GM21423 (cell line): Measurements from ENCODE around the gene TSHB.

Experiments
- ATAC-seq: cut with Tn5 transposase; IDR thresholded peaks from one replicate; pipeline ENCODE4 v1.9.1; 2021; ENCODE audit warnings: mild to moderate bottlenecking, moderate library complexity; ENCODE audit not compliant: unreplicated experiment

Gene TSHB

DNA sequence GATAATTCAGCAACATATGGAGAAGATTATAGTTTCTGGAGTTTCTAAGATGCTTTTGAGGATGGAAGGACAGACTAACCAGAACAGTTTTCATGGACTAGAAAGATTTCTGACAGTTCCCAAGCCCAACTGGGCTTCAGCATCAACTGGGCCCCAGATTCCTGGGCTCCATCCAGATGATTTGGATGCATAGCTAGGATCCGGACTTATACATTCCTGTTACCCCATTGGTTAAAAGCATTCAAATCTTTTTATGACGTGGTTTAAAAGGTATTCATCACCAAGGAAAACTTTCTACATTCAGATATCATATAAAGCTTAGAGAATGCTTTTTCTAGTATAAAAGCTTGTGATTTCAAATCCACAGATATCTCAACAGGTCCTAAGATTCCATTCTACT lies 29.7 kb downstream of the TSHB start:
- ATAC-seq, result no peak

GRCh38 chr1:115060501-115060900 lies 30.9 kb downstream of the TSHB start:
- ATAC-seq, result no peak

- ATAC-seq, result peak; percentile 90
Measured at GRCh38 chr1:115062542-115063004, 32.9 kb downstream of the TSHB start.

- ATAC-seq, result no peak
Measured at GRCh38 chr1:115063228-115063901, 33.7 kb downstream of the TSHB start.

DNA sequence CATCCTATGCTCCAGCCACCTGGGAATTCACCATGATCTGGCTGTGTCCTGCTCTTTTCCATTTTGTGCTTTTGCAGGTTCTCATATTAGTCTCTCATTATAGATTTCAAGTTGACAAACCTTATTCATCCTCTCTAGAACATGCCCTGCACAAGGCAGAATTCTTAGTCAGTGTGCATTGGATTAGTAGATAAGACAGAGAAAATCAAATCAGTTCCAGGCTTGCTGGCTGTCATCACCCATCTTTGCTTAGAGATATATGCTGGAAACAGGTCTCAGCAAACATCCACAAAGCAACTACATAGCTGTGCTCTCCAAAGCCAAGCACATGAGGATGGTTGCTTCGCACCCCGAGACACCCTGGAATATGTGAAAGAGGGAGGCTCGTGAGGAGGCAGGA lies 34.8 kb downstream of the TSHB start:
- no peak for ATAC-seq

DNA sequence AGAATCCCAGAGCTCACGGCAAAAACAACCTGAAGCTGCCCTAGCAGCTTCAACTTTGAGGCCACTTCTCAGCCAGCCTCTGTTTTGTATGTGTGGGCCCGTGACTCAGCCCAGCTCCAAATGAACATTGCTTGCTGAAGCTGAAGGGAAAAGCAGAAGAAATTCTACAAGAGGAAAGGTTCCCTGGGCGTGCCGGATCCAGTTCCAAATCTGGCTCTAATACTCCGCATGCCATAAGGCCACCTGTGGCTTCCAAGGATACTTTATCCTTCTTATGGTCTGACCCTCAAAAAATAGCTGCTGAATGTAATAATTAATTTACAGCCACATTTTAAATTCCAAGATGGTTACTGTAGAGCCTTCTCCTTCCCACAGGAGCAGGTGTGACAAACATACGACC lies 35.4 kb downstream of the TSHB start:
- ATAC-seq, result no peak

DNA sequence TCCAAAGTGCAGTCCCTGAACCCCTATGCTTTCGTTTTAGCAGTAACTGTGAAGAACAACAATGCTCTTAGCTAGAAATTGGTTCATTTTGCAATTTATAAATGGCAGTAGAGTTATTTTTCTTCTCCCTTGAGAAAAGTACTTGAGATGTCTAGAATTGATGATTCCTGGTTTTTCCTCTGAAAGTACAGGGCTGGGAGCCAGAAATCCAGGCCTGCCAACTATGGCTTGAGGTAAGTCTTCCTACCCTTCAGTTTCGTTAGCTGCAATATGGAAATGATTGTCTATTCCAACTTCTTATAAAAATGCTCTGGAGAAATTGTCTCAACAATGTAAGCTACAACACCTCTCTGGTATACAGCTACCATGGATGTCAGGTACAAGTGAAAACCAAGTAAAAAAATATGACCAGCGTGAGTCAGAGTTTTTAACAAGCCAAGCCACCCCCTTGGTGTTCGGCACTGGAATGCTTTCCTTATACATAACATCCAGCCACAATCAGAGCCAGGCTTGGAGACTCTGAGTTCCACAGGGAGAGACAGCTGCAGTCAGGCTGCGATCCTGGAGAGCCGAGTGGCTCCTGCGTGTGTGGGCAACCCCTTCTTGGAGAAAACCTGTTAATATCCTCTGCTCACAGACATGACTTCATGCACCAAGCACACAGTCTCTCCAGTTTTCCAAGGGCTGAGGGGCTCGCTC lies 37.7 kb downstream of the TSHB start:
- ATAC-seq, result no peak

DNA sequence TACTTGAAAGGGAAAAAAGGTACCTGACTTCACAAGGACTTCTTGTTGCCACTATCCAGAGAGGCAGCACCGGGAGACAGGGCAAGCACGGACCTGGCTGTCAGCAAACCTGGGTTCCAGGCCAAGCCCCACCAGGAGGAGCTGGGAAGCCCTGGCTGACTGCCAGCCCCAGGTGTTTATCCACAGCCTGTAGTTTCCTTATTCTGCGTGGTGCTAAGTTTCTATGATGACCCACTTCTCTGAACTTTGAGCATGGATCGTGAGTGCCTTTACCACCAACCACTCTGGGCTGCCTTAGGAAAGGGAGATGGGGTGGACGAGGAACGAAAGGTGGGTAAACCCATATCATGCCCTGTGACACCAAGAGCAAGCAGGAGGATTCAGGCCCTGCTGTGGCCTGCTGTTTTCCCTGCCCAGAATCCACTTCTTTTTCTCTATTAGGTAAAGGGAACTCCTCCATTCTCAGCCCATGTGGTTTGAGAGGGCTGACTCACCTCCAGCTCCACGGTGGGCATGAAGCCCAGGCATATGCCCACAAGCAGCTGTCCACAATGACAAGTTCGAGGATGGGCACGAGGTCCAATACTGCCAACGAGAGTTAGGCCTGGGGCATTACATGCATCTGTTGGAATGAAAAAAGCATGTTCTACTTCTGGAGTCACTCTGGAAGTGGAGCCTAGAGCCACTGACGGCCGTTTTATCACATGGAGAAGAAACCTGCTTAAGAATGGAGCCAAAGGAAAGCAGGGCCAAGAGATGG lies 39.4 kb downstream of the TSHB start:
- ATAC-seq, result no peak

DNA sequence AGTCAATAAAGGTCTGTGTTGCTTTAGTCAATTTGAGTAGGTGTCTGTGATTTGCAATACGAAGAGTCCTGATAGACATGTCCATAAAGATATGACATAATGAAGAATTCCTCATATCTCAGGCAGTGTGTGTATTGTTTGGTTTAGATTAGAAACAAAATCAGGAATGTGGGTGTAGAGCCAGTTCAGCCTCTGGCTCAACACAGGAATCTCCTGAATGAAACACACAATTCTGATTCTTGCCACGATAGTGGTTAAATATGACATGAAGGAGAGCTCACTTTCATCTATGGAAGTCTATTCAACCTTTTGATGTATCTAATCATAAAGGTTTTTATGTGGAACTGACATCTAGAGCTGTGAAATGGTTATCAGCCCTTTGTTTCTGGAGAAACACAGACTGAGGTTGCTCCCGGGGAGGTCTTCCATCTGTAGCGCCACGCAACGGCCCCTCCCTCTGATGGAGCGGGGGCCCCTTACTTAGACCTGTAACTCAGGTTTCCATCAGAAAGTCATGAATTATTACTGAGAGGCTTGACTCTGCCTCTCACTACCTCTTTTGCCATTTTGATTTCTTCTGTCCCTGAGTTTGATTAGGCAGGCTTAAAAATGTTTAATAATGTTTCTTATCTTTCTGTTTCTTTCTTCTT lies 40.2 kb downstream of the TSHB start:
- no peak for ATAC-seq

DNA sequence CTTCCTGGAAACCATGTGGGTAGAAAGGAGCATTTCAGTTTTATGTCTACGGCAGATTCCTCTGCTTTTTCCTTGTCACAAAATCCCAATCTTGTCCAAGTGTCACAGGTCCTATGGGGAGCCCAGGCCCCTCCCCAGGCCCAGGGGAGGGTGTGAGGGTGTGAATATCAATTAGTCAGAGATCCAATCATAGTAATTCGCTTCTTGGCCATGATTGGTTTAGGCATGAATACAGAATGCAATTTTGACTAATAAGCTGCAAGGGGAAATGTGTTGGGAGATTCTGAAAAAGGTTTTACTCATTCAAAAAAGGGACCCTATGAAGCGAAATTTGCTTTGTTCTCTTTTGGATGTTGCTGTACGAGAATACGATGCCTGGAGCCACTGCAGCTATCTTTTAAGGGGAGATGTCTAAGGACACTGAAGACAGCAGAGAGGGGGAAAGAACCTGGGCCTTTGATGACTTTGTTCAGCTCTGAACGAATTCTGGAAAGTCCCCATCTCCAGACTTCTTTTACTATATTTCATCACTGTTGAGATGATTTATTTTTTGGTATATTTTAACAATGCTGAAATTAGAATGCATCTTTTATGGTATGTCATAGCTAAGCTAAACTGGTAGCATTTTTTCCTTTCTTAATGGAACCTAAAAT lies 41.5 kb downstream of the TSHB start:
- no peak for ATAC-seq

GRCh38 chr1:115073298-115074087 lies 43.9 kb downstream of the TSHB start:
- ATAC-seq, result no peak

GRCh38 chr1:115074839-115075534 lies 45.4 kb downstream of the TSHB start:
- no peak for ATAC-seq

GRCh38 chr1:115076384-115076915 lies 46.8 kb downstream of the TSHB start:
- ATAC-seq, result no peak

DNA sequence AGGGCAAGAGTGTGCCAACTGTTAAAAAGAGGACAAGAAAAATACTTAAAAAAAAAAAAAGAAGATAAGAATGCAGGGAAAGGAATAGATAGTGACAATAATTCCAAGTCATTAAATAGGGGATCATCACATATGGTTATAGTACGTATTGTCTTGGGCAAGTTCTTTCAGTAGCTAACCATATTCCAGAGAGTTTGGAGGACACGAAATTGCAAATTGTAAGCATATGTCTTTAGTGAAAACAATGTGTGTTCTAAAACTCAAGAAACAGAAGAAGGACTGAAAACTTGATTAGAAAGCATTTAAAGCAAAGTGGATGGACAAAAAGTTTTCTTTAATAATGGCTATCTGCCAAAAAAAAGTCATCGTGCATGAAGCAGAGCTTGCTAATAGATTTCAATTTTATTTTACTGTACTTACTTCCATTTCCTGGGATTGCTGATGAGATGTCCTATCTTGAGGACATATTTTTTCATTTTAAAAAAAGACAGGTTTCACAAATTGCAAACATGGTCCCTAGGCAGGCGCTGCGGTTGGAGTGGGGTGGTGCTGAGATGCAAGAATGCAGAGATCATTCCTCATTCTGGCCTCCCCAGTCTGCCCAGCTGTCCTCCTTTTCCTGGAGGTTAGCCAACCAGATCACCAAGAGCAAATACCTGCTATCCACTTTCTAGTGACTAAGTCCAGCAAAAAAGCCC lies 47.8 kb downstream of the TSHB start:
- no peak for ATAC-seq

DNA sequence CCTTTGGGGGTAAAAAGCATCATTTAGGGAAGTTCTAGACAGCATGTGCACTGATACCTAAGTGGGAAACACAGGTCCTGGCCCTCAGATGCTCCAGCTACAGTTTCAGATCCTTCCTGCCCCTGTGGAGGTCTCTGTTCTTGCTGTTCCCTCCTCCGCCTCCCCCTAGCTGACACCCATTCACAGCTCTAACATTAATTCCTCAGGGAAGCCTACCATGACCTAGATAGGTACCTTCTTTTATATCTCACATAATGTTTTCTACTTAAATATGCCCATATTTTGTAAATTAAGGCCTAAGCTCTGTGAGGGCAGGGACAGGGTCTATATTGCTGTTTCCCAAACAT lies 48.3 kb downstream of the TSHB start:
- no peak for ATAC-seq

- ATAC-seq, result no peak
Measured at GRCh38 chr1:115078708-115079107, 49.1 kb downstream of the TSHB start.

DNA sequence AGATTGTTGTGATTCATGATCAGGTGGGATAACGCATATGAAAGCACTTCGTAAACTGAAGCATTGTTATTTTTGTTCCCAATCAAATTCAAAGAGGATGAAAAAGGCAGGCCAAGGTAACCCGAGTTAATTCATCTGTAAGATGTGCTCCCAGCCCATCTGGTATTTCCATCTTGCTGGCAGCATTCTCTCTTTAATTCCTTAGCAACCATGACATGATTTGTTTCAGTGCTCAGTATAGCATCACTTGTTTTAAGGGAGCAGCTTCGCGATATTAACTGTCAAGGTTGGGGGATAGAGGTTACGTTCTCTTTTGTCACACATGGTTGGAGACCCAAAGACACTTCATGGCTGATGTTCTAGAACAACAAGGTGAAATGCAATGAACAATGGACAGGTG lies 53.3 kb downstream of the TSHB start:
- no peak for ATAC-seq
